HG02588 (cell line): ENCODE data around the gene CCDC66.

ENCODE experiments used
- ATAC-seq: cut with Tn5 transposase; IDR thresholded peaks from one replicate; pipeline ENCODE4 v1.9.1; 2021; ENCODE audit warnings: mild to moderate bottlenecking, moderate library complexity; ENCODE audit not compliant: unreplicated experiment

The CCDC66 gene

DNA sequence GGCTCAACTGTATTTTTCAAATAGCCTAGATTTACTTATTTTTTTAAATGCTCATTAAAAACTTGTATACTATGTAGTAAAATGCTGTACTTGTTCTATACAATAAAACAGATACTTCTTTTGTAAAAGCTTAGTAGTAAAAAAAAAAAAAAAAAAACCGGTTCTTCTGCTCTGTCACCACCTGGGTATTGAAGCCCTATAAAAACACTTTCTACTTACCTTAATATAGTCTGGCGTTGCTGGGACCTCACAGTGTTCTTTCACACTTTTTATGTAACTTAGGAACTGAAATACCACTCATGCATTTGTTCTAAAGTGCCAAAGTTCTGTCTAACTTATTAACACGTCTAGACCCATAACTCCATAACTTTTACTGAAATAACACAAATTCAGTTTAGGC, 64.7 kb downstream of the CCDC66 start:
- no peak for ATAC-seq

DNA sequence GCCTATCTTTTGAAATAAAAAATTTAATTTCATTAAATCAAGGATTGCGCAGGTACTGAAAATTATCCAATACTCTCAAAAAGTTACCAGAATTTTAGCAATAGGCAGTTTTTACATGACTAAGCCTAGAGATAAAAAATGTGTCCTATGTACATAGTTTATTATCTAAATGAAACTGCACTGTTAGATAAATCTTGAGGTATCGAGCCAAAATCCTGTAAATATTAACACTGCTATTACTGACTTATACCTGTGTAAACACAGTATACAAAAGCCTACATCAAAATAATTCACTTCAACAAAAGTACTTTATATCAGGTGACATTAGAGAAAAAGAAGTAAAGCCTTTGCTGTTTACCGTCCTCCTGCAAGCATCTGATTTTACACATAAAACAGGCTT, 65.4 kb downstream of the CCDC66 start:
- ATAC-seq: no peak

GRCh38 chr3:56624725-56625124, 67.8 kb downstream of the CCDC66 start:
- no peak for ATAC-seq

DNA sequence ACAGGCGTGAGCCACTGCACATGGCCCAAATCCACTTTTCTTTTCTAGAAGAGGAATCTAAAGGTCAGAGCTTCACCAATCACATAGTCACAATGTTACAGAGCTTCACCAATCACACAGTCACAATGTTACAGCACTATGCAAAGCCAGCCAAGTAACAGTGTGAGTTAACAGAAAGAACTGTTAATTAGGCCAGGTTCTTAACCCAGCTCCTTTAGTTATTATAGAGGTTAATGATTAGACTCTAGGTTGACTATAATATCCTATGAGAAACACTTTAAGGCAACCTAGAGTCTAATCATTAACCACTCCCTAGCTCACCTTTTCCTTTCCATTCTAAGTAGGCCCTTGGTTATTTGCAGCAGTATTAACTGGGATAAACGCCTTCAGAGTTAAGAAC, 72.1 kb downstream of the CCDC66 start:
- ATAC-seq: no peak

DNA sequence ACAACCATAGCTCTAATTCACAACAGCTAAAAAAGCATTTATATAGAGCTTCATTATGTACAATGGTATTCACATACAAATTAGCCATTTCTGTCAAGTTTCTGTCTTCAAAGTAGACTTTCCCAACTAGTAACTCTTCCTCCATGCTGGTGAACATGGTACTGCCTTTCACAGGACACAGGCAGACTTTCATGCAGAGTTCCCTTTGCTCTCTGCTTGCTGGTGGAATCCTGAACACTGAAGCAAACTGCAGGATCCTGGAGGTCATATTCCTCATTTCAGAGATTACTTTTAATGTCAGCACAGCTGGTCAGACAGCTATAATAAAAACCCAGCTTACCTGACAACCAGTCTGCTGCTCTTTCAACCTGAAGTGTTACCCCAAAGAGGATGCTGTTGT, 72.5 kb downstream of the CCDC66 start:
- no peak for ATAC-seq

DNA sequence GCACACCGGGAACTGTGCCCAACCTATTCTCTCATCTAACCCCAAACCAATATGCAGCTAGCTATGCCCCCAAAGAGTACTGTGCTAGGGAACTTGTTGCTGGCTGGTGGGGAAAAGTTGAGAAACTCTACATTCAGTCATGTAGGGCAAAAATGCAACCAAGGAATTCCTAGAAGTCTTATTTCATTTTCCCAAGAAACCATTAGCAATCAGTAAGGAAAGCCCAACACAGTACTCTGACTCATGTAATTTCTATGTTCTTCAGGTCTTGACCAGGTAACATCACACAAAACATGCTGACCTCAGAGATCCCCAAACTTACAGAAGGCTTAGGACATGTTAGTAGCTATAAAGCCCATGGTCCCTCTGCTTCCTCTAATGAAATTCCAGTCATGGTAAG, 74.0 kb downstream of the CCDC66 start:
- no peak for ATAC-seq

DNA sequence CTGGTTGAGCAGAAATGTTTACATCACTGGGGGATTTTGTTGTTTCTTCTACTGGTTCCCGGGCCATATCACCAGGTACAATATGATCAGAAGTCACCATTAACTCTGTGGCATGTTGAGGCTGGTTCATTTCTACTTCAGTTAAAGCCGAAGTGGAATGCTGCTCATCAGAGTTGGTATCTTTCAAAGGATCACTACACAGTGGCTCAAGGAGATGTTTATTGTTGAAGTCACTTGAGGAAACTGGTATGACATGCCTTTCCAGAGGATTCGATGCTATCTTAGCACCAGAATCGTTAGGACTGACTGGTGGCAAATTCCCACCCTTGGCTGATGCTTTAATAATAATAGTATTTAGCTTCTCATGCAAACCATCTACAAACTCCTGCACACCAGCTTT, 76.2 kb downstream of the CCDC66 start:
- no peak for ATAC-seq

GRCh38 chr3:56633602-56634535, 76.9 kb downstream of the CCDC66 start:
- ATAC-seq: no peak

DNA sequence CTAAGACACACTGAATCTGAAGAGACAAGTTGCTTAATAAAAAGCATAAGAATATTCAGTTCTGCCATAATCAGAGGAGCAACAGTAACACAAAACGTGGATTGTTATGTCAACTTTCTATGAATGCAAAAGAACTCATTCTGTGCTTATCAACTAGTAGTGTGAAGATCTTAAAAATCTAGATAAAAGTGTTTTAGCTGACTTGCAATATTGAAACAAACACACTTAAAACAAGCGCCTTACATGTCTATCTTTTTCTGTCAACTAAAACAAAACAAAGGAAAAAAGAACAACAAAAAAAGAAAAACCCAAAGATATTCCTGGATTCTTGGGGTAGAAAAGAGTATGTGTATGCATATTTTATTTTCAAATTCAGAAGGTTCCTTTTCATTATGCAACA, 88.4 kb downstream of the CCDC66 start:
- ATAC-seq: no peak

DNA sequence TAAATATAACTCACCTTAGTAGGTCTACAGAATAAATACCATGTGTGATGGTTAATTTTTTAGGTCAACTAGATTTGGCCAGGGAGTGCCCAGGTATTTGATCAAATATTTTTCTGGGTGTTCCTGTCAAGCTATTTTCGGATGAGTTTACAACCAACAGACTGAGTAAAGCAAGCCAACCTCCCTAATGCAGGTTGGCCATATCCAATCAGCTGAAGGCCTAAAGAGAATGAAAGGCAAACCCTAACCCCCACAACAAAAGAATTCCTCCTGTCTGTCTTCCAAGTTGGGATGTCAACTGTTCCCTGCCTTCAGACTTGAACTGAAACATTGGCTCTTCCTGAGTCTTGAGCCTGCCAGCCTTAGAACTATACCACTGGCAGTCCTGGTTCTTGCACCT, 97.5 kb downstream of the CCDC66 start:
- no peak for ATAC-seq

DNA sequence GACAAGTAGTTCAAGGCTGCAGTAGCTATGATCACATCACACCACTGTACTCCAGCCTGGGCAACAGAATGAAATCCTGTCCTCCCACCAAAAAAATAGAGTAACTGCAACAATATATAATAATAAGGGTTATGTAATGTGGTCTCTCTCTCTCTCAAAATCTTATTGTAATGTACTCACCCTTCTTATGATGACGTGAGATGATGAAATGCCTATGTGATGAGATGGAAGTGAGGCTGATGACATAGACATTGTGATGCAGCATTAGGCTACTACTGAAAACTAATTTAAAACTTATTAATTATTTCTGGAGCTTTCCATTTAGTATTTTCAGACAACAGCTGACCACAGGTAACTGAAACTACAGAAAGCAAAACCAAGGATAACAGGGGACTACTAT, 98.7 kb downstream of the CCDC66 start:
- no peak for ATAC-seq

DNA sequence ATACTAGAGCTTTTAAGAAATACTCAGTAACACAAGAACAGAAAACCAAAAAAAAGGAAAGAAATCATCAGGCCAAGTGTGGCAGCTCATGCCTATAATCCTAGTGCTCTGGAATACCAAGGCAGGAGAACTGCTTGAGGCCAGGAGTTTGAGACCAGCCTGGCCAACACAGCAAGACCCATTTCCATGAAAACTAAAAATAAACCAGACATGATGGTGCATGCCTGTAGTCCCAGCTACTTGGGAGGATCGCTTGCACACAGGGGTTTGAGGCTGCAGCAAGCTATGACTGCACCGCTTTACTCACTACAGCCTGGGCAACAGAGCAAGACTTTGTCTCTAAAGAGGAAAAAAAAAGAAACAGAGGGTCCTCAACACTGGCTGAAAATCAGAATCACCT, 107.8 kb downstream of the CCDC66 start:
- ATAC-seq: no peak

- ATAC-seq: no peak
These were observed 111.1 kb downstream of the CCDC66 start for GRCh38 chr3:56667973-56668579.
